ENCODE results near the gene PIK3R4. TPM values are rescaled to one million over a fixed set of nuclear protein-coding genes. Genes with fewer than 3 reads are reported as not detected.

The PIK3R4 gene
- total and polyA plus RNA-seq, 4 donors: 14.3 to 22.3 (median 20.0) TPM

- intact Hi-C loops (cut with DNase I): loop anchor here in 1 of 2 donors (5.0 kb wide), 1 partner anchor 135 kb away; the partner anchor contains the start of gene ATP2C1
- no peaks in the 10 kb centered on the region for H3K9me3 ChIP-seq (ENCODE audit: control insufficient read depth, low read length)
- no peak overlapping the region for H3K27ac ChIP-seq (ENCODE audit: low read depth in 1 of 2, low read length in 2 of 2)
- H3K36me3 ChIP-seq (ENCODE audit: control insufficient read depth in 1 of 2, insufficient read depth in 2 of 2, low read length in 1 of 2): no peaks in the 10 kb centered on the region
- no peaks in the 10 kb centered on the region for H3K4me1 ChIP-seq (ENCODE audit: control insufficient read depth in 1 of 2, insufficient read depth in 2 of 2, low read length in 2 of 2)
- no peak overlapping the region for H3K4me3 ChIP-seq (ENCODE audit: low read length in 2 of 2)
- ATAC-seq (ENCODE audit: low FRiP score): no peak
- WGBS, 2 donors: 83 to 91% methylated on average over 3 of the region's 3 CpGs
- no peak for DNase-seq
- H3K27me3 ChIP-seq (ENCODE audit: control insufficient read depth in 1 of 2, insufficient read depth in 2 of 2, low read length in 1 of 2): no peaks in the 10 kb centered on the region
Observed at GRCh38 chr3:130757611-130758150, 11.1 kb upstream of the PIK3R4 start.

- intact Hi-C loops (cut with DNase I): loop anchor here in 1 of 2 donors (5.0 kb wide), 1 partner anchor 137 kb away; the partner anchor contains the start of gene ATP2C1
- WGBS, 2 donors: 78 to 82% methylated on average over 5 of the region's 5 CpGs
Observed at GRCh38 chr3:130755666-130756065, 9.0 kb upstream of the PIK3R4 start.

GRCh38 chr3:130748981-130749380 lies 2.4 kb upstream of the PIK3R4 start:
- Histone ChIP-seq H3K36me3 (ENCODE audit: control insufficient read depth in 1 of 2, insufficient read depth in 2 of 2, low read length in 1 of 2) (peaks cover 0 to 2% of the 10 kb centered on the region in 2 donors), H3K27me3 (ENCODE audit: control insufficient read depth in 1 of 2, insufficient read depth in 2 of 2, low read length in 1 of 2) (no peaks in the 10 kb centered on the region), H3K9me3 (ENCODE audit: control insufficient read depth, low read length) (no peaks in the 10 kb centered on the region), H3K4me1 (ENCODE audit: control insufficient read depth in 1 of 2, insufficient read depth in 2 of 2, low read length in 2 of 2) (peaks cover 0 to 4% of the 10 kb centered on the region in 2 donors), H3K4me3 (ENCODE audit: low read length in 2 of 2) (no peak overlapping the region), H3K27ac (ENCODE audit: low read depth in 1 of 2, low read length in 2 of 2) (peak overlapping the region in 1 of 2 donors; percentile 57)
- ATAC-seq (ENCODE audit: low FRiP score): no peak
- intact Hi-C loops (cut with DNase I): loop anchor here in 1 of 2 donors (5.0 kb wide), 1 partner anchor 143 kb away; the partner anchor contains the start of gene ATP2C1
- WGBS, 2 donors: 17% methylated on average over 1 of the region's 1 CpG
- no peak for DNase-seq

More at GRCh38 chr3:130755666-130756065, 9.0 kb upstream of the PIK3R4 start:
- Histone ChIP-seq H3K9me3 (ENCODE audit: control insufficient read depth, low read length) (no peaks in the 10 kb centered on the region), H3K27ac (ENCODE audit: low read depth in 1 of 2, low read length in 2 of 2) (no peak overlapping the region), H3K4me1 (ENCODE audit: control insufficient read depth in 1 of 2, insufficient read depth in 2 of 2, low read length in 2 of 2) (no peaks in the 10 kb centered on the region), H3K36me3 (ENCODE audit: control insufficient read depth in 1 of 2, insufficient read depth in 2 of 2, low read length in 1 of 2) (no peaks in the 10 kb centered on the region), H3K27me3 (ENCODE audit: control insufficient read depth in 1 of 2, insufficient read depth in 2 of 2, low read length in 1 of 2) (no peaks in the 10 kb centered on the region), H3K4me3 (ENCODE audit: low read length in 2 of 2) (no peak overlapping the region)
- no peak for DNase-seq
- no peak for ATAC-seq (ENCODE audit: low FRiP score)

- no peak for DNase-seq
- Histone ChIP-seq H3K9me3 (ENCODE audit: control insufficient read depth, low read length) (no peaks in the 10 kb centered on the region), H3K4me1 (ENCODE audit: control insufficient read depth in 1 of 2, insufficient read depth in 2 of 2, low read length in 2 of 2) (peaks cover 3 to 6% of the 10 kb centered on the region in 2 donors), H3K27ac (ENCODE audit: low read depth in 1 of 2, low read length in 2 of 2) (no peak overlapping the region), H3K4me3 (ENCODE audit: low read length in 2 of 2) (no peak overlapping the region), H3K36me3 (ENCODE audit: control insufficient read depth in 1 of 2, insufficient read depth in 2 of 2, low read length in 1 of 2) (peaks cover 0 to 2% of the 10 kb centered on the region in 2 donors), H3K27me3 (ENCODE audit: control insufficient read depth in 1 of 2, insufficient read depth in 2 of 2, low read length in 1 of 2) (no peaks in the 10 kb centered on the region)
- 49 to 52% methylated on average over 3 of the region's 3 CpGs for WGBS, 2 donors
- ATAC-seq (ENCODE audit: low FRiP score): no peak
- intact Hi-C loops (cut with DNase I): loop anchor here in 1 of 2 donors (5.0 kb wide), 1 partner anchor 144 kb away; the partner anchor contains the start of gene ATP2C1
Observed at GRCh38 chr3:130748467-130748861, 1.8 kb upstream of the PIK3R4 start.

GRCh38 chr3:130743354-130743753 lies 3.3 kb downstream of the PIK3R4 start:
- H3K4me1 ChIP-seq (ENCODE audit: control insufficient read depth in 1 of 2, insufficient read depth in 2 of 2, low read length in 2 of 2): peaks cover 6 to 8% of the 10 kb centered on the region in 2 donors
- intact Hi-C loops (cut with DNase I): no loop called here
- 92 to 100% methylated on average over 2 of the region's 2 CpGs for WGBS, 2 donors

GRCh38 chr3:130741946-130742610 lies 4.6 kb downstream of the PIK3R4 start:
- DNase-seq (no peak), ATAC-seq (ENCODE audit: low FRiP score) (no peak)
- H3K36me3 ChIP-seq (ENCODE audit: control insufficient read depth in 1 of 2, insufficient read depth in 2 of 2, low read length in 1 of 2): peaks cover 0 to 4% of the 10 kb centered on the region in 2 donors
- H3K27ac ChIP-seq (ENCODE audit: low read depth in 1 of 2, low read length in 2 of 2): no peak overlapping the region
- 80 to 82% methylated on average over 6 of the region's 6 CpGs for WGBS, 2 donors
- no peaks in the 10 kb centered on the region for H3K27me3 ChIP-seq (ENCODE audit: control insufficient read depth in 1 of 2, insufficient read depth in 2 of 2, low read length in 1 of 2)
- no peaks in the 10 kb centered on the region for H3K9me3 ChIP-seq (ENCODE audit: control insufficient read depth, low read length)
- intact Hi-C loops (cut with DNase I): no loop called here
- H3K4me3 ChIP-seq (ENCODE audit: low read length in 2 of 2): no peak overlapping the region
- H3K4me1 ChIP-seq (ENCODE audit: control insufficient read depth in 1 of 2, insufficient read depth in 2 of 2, low read length in 2 of 2): peaks cover 6 to 8% of the 10 kb centered on the region in 2 donors

More at GRCh38 chr3:130743354-130743753, 3.3 kb downstream of the PIK3R4 start:
- Histone ChIP-seq H3K27ac (ENCODE audit: low read depth in 1 of 2, low read length in 2 of 2) (no peak overlapping the region), H3K36me3 (ENCODE audit: control insufficient read depth in 1 of 2, insufficient read depth in 2 of 2, low read length in 1 of 2) (peaks cover 0 to 4% of the 10 kb centered on the region in 2 donors), H3K9me3 (ENCODE audit: control insufficient read depth, low read length) (no peaks in the 10 kb centered on the region), H3K27me3 (ENCODE audit: control insufficient read depth in 1 of 2, insufficient read depth in 2 of 2, low read length in 1 of 2) (no peaks in the 10 kb centered on the region), H3K4me3 (ENCODE audit: low read length in 2 of 2) (no peak overlapping the region)
- ATAC-seq (ENCODE audit: low FRiP score) (no peak), DNase-seq (no peak)

- DNase-seq: no peak
- intact Hi-C loops (cut with DNase I): no loop called here
- peaks cover 0 to 4% of the 10 kb centered on the region in 2 donors for H3K36me3 ChIP-seq (ENCODE audit: control insufficient read depth in 1 of 2, insufficient read depth in 2 of 2, low read length in 1 of 2)
- no peaks in the 10 kb centered on the region for H3K27me3 ChIP-seq (ENCODE audit: control insufficient read depth in 1 of 2, insufficient read depth in 2 of 2, low read length in 1 of 2)
- no peak for ATAC-seq (ENCODE audit: low FRiP score)
- no peak overlapping the region for H3K4me3 ChIP-seq (ENCODE audit: low read length in 2 of 2)
- H3K4me1 ChIP-seq (ENCODE audit: control insufficient read depth in 1 of 2, insufficient read depth in 2 of 2, low read length in 2 of 2): peaks cover 6 to 8% of the 10 kb centered on the region in 2 donors
- no peaks in the 10 kb centered on the region for H3K9me3 ChIP-seq (ENCODE audit: control insufficient read depth, low read length)
- no peak overlapping the region for H3K27ac ChIP-seq (ENCODE audit: low read depth in 1 of 2, low read length in 2 of 2)
Observed at GRCh38 chr3:130739848-130740247, 6.8 kb downstream of the PIK3R4 start.

- Histone ChIP-seq H3K36me3 (ENCODE audit: control insufficient read depth in 1 of 2, insufficient read depth in 2 of 2, low read length in 1 of 2) (peaks cover 0 to 2% of the 10 kb centered on the region in 2 donors), H3K27ac (ENCODE audit: low read depth in 1 of 2, low read length in 2 of 2) (no peak overlapping the region), H3K9me3 (ENCODE audit: control insufficient read depth, low read length) (no peaks in the 10 kb centered on the region), H3K27me3 (ENCODE audit: control insufficient read depth in 1 of 2, insufficient read depth in 2 of 2, low read length in 1 of 2) (no peaks in the 10 kb centered on the region), H3K4me3 (ENCODE audit: low read length in 2 of 2) (no peak overlapping the region), H3K4me1 (ENCODE audit: control insufficient read depth in 1 of 2, insufficient read depth in 2 of 2, low read length in 2 of 2) (peaks cover 2 to 3% of the 10 kb centered on the region in 2 donors)
- DNase-seq (no peak), ATAC-seq (ENCODE audit: low FRiP score) (no peak)
- 94 to 96% methylated on average over 4 of the region's 4 CpGs for WGBS, 2 donors
- intact Hi-C loops (cut with DNase I): no loop called here
Observed at GRCh38 chr3:130738241-130738640, 8.4 kb downstream of the PIK3R4 start.

- H3K4me3 ChIP-seq (ENCODE audit: low read length in 2 of 2): no peak overlapping the region
- no peak overlapping the region for H3K27ac ChIP-seq (ENCODE audit: low read depth in 1 of 2, low read length in 2 of 2)
- WGBS, 2 donors: 96 to 99% methylated on average over 2 of the region's 2 CpGs
- peaks cover 2 to 3% of the 10 kb centered on the region in 2 donors for H3K4me1 ChIP-seq (ENCODE audit: control insufficient read depth in 1 of 2, insufficient read depth in 2 of 2, low read length in 2 of 2)
- ATAC-seq (ENCODE audit: low FRiP score) (no peak), DNase-seq (no peak)
- H3K9me3 ChIP-seq (ENCODE audit: control insufficient read depth, low read length): no peaks in the 10 kb centered on the region
- intact Hi-C loops (cut with DNase I): no loop called here
- peaks cover 0 to 2% of the 10 kb centered on the region in 2 donors for H3K36me3 ChIP-seq (ENCODE audit: control insufficient read depth in 1 of 2, insufficient read depth in 2 of 2, low read length in 1 of 2)
- H3K27me3 ChIP-seq (ENCODE audit: control insufficient read depth in 1 of 2, insufficient read depth in 2 of 2, low read length in 1 of 2): no peaks in the 10 kb centered on the region
Observed at GRCh38 chr3:130737622-130738021, 9.0 kb downstream of the PIK3R4 start.
